Measurements from ENCODE around the gene MIB1.
"Not testable (repeated sequence)": the region's sequence is repeated elsewhere in the genome, so short reads cannot be mapped to it uniquely, and the experiment has no call there.

Gene MIB1

DNA sequence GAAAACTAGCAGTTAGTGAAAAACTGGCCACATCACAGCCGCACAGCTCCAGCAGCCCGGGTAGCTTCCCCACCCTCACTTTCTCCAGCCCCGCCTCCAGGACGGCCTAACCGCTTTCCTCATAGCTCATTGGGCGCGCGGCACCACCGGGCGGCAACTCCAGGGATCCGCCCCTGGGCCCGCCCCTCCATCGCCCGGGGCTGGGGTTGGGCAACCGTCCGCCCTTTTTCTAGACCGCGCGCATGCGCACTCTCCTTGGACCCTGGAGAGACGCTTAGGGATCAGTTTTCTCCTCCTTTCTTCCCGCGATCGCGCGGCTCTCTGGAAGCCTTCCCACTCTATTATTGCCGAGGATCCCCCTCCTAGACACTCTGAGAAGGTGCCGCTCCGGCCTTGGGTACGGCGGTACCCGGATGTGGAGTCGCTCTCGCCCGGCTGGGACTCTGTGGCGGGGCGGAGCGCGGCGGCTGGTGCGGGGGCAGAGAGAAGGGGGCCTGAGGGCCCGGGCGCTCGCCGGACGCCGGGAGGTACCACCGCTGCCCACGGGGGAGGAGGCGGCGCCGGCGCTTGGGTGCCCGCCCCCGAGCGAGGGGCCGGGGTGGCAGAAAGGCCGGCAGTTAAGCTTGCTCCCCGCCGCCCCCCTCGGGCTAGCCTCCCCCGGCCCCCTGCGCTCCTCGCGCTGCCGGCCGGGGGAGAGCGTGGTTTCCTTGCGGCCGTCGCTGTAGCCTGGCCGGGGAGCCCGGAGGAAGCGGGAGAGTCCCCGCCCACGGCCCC lies at the start of gene MIB1:
TSS of gene MIB1 (plus strand) at position 255 of the 774 bp plus-strand sequence. CDS start 792 bp downstream, outside the sequence.
- Histone ChIP-seq H3K36me3 (ENCODE audit: control insufficient read depth, insufficient read depth, low read length, severe bottlenecking) (no peaks in the 10 kb centered on the region), H3K4me3 (ENCODE audit: low read length) (peak within 1 kb of the TSS; percentile 88), H3K9me3 (ENCODE audit: control insufficient read depth, low read length) (no peaks in the 10 kb centered on the region), H3K9ac (ENCODE audit: low read length) (peak within 1 kb of the TSS; percentile 91), H3K27me3 (replicated peaks; ENCODE audit: control insufficient read depth, insufficient read depth, low read length) (no peaks in the 10 kb centered on the region), H3K4me1 (ENCODE audit: control insufficient read depth, insufficient read depth, low read length) (peaks cover 18% of the 10 kb centered on the region)
- DNase-seq (ENCODE audit: low read depth), result peak; percentile 99

DNA sequence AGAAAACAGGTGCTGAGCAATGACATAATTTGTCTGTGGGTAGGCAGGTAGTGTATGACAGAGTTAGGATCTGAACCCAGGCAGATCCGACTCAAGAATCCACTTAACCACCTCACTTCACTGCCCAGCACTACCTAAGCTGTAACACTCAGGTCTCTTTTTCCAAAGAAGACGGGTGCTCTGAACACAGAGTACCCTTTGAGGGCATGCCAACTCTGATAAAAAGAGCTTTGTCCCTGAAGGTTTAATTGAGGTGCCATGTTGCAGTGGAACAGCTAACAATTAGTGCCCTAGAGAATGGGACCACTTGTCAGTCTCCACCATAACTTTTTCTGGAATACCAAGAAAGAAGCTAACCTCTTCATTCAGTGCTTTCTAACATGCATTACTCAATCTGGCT lies 47.3 kb upstream of the MIB1 start:
- Histone ChIP-seq H3K9ac (ENCODE audit: low read length) (no peak overlapping the region), H3K4me1 (ENCODE audit: control insufficient read depth, insufficient read depth, low read length) (no peaks in the 10 kb centered on the region), H3K27me3 (replicated peaks; ENCODE audit: control insufficient read depth, insufficient read depth, low read length) (no peaks in the 10 kb centered on the region), H3K4me3 (ENCODE audit: low read length) (no peak overlapping the region), H3K36me3 (ENCODE audit: control insufficient read depth, insufficient read depth, low read length, severe bottlenecking) (no peaks in the 10 kb centered on the region), H3K9me3 (ENCODE audit: control insufficient read depth, low read length) (peaks cover 9% of the 10 kb centered on the region)
- DNase-seq (ENCODE audit: low read depth), result no peak

GRCh38 chr18:21700528-21701075 lies 40.0 kb upstream of the MIB1 start:
- Histone ChIP-seq H3K9ac (ENCODE audit: low read length) (no peak overlapping the region), H3K36me3 (ENCODE audit: control insufficient read depth, insufficient read depth, low read length, severe bottlenecking) (no peaks in the 10 kb centered on the region)

DNA sequence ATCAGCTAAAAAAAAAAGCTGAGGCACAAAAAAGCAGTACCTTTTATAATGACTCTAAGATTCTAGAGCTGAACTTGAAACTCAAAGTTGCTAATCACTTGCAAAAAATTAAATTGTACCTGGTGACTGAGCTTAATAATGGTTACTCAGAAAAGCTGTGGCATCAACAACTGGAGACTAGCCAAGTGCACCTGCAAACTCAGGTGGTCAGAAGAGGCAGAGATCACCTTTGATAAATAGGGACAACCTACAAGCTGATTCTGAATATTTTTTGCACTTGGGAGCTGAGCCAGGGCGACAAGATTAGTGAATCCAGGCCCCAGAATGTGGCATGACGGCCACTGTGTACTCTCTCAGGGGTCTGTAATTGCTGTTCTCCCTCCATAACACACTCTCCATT lies 39.0 kb upstream of the MIB1 start:
- H3K36me3 ChIP-seq (ENCODE audit: control insufficient read depth, insufficient read depth, low read length, severe bottlenecking), result no peaks in the 10 kb centered on the region
- no peaks in the 10 kb centered on the region for H3K9me3 ChIP-seq (ENCODE audit: control insufficient read depth, low read length)
- H3K4me3 ChIP-seq (ENCODE audit: low read length), result no peak overlapping the region
- DNase-seq (ENCODE audit: low read depth), result no peak
- no peaks in the 10 kb centered on the region for H3K4me1 ChIP-seq (ENCODE audit: control insufficient read depth, insufficient read depth, low read length)
- H3K9ac ChIP-seq (ENCODE audit: low read length), result no peak overlapping the region
- H3K27me3 ChIP-seq (replicated peaks; ENCODE audit: control insufficient read depth, insufficient read depth, low read length), result no peaks in the 10 kb centered on the region

More at GRCh38 chr18:21700528-21701075, 40.0 kb upstream of the MIB1 start:
- Histone ChIP-seq H3K27me3 (replicated peaks; ENCODE audit: control insufficient read depth, insufficient read depth, low read length) (no peaks in the 10 kb centered on the region), H3K4me1 (ENCODE audit: control insufficient read depth, insufficient read depth, low read length) (no peaks in the 10 kb centered on the region), H3K9me3 (ENCODE audit: control insufficient read depth, low read length) (no peaks in the 10 kb centered on the region), H3K4me3 (ENCODE audit: low read length) (no peak overlapping the region)
- no peak for DNase-seq (ENCODE audit: low read depth)

DNA sequence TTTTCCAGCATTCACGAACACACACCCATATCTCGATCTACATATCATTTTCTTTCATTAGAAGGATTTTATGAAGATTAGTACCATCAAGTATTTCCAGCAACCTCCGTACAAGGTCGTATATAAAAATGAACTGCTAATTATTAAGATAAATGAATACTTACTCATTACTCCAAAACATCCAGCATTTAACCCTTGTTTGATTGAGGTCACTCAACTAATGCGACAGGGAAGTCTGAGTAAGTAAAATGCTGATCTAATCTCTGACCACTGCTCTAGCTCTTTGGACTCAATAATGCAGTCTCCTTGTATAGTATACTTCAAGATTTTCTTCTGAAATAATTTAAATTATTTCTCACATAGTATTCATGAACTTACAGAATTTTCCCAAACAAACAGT lies 38.0 kb upstream of the MIB1 start:
- peak overlapping the region; percentile 97 for H3K4me3 ChIP-seq (ENCODE audit: low read length)
- no peaks in the 10 kb centered on the region for H3K9me3 ChIP-seq (ENCODE audit: control insufficient read depth, low read length)
- H3K36me3 ChIP-seq (ENCODE audit: control insufficient read depth, insufficient read depth, low read length, severe bottlenecking), result no peaks in the 10 kb centered on the region
- no peaks in the 10 kb centered on the region for H3K4me1 ChIP-seq (ENCODE audit: control insufficient read depth, insufficient read depth, low read length)
- peak overlapping the region; percentile 88 for H3K9ac ChIP-seq (ENCODE audit: low read length)
- no peaks in the 10 kb centered on the region for H3K27me3 ChIP-seq (replicated peaks; ENCODE audit: control insufficient read depth, insufficient read depth, low read length)
- no peak for DNase-seq (ENCODE audit: low read depth)

GRCh38 chr18:21703241-21703820 lies 37.3 kb upstream of the MIB1 start:
- Histone ChIP-seq H3K27me3 (replicated peaks; ENCODE audit: control insufficient read depth, insufficient read depth, low read length) (no peaks in the 10 kb centered on the region), H3K4me3 (ENCODE audit: low read length) (peak overlapping the region; percentile 97), H3K4me1 (ENCODE audit: control insufficient read depth, insufficient read depth, low read length) (no peaks in the 10 kb centered on the region), H3K9me3 (ENCODE audit: control insufficient read depth, low read length) (no peaks in the 10 kb centered on the region), H3K36me3 (ENCODE audit: control insufficient read depth, insufficient read depth, low read length, severe bottlenecking) (no peaks in the 10 kb centered on the region), H3K9ac (ENCODE audit: low read length) (peak overlapping the region; percentile 88)
- DNase-seq (ENCODE audit: low read depth), result no peak

GRCh38 chr18:21704603-21705364 lies 35.8 kb upstream of the MIB1 start, which contains the start of gene ABHD3:
Gene ABHD3, minus strand, starts transcription at chr18:21704774. Its CDS starts 109 bp downstream, at chr18:21704665.
- no peaks in the 10 kb centered on the region for H3K9me3 ChIP-seq (ENCODE audit: control insufficient read depth, low read length)
- no peaks in the 10 kb centered on the region for H3K27me3 ChIP-seq (replicated peaks; ENCODE audit: control insufficient read depth, insufficient read depth, low read length)
- H3K36me3 ChIP-seq (ENCODE audit: control insufficient read depth, insufficient read depth, low read length, severe bottlenecking), result no peaks in the 10 kb centered on the region
- H3K4me1 ChIP-seq (ENCODE audit: control insufficient read depth, insufficient read depth, low read length), result no peaks in the 10 kb centered on the region
- H3K4me3 ChIP-seq (ENCODE audit: low read length), result peak within 1 kb of the TSS; percentile 97
- peak; percentile 97 for DNase-seq (ENCODE audit: low read depth)
- peak within 1 kb of the TSS; percentile 88 for H3K9ac ChIP-seq (ENCODE audit: low read length)

GRCh38 chr18:21706386-21706865 lies 34.2 kb upstream of the MIB1 start:
- Histone ChIP-seq H3K36me3 (ENCODE audit: control insufficient read depth, insufficient read depth, low read length, severe bottlenecking) (no peaks in the 10 kb centered on the region), H3K4me1 (ENCODE audit: control insufficient read depth, insufficient read depth, low read length) (no peaks in the 10 kb centered on the region), H3K9me3 (ENCODE audit: control insufficient read depth, low read length) (no peaks in the 10 kb centered on the region), H3K4me3 (ENCODE audit: low read length) (no peak overlapping the region), H3K27me3 (replicated peaks; ENCODE audit: control insufficient read depth, insufficient read depth, low read length) (no peaks in the 10 kb centered on the region), H3K9ac (ENCODE audit: low read length) (no peak overlapping the region)
- DNase-seq (ENCODE audit: low read depth), result no peak

- not testable (repeated sequence) for H3K4me3 ChIP-seq (ENCODE audit: low read length); H3K36me3 ChIP-seq (ENCODE audit: control insufficient read depth, insufficient read depth, low read length, severe bottlenecking); DNase-seq (ENCODE audit: low read depth); H3K9ac ChIP-seq (ENCODE audit: low read length); H3K4me1 ChIP-seq (ENCODE audit: control insufficient read depth, insufficient read depth, low read length); H3K27me3 ChIP-seq (replicated peaks; ENCODE audit: control insufficient read depth, insufficient read depth, low read length); H3K9me3 ChIP-seq (ENCODE audit: control insufficient read depth, low read length)
These were observed 33.5 kb upstream of the MIB1 start for GRCh38 chr18:21707130-21707529.

- H3K4me1 ChIP-seq (ENCODE audit: control insufficient read depth, insufficient read depth, low read length), result no peaks in the 10 kb centered on the region
- no peaks in the 10 kb centered on the region for H3K27me3 ChIP-seq (replicated peaks; ENCODE audit: control insufficient read depth, insufficient read depth, low read length)
- no peak for DNase-seq (ENCODE audit: low read depth)
- no peak overlapping the region for H3K4me3 ChIP-seq (ENCODE audit: low read length)
- H3K36me3 ChIP-seq (ENCODE audit: control insufficient read depth, insufficient read depth, low read length, severe bottlenecking), result no peaks in the 10 kb centered on the region
- no peak overlapping the region for H3K9ac ChIP-seq (ENCODE audit: low read length)
- no peaks in the 10 kb centered on the region for H3K9me3 ChIP-seq (ENCODE audit: control insufficient read depth, low read length)
These were observed 26.1 kb upstream of the MIB1 start for GRCh38 chr18:21714474-21714873.

DNA sequence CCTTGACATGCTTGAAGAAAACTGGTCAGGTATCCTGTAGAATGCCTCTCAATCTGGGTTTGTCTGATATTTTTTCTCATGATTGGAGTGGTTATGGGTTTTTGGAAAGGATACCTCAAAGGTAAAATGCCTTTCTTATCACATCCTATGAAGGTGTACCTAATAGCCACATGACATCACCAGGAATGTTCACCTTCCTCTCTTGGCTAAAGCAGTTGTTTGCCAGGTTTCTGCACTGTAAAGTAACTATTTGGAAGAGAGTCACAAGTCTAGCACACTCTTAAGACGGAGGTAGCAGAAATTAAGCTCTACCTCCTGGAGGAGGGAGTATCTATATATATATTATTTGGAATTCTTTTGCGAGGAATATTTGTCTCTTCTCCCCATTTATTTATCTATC lies 17.9 kb upstream of the MIB1 start:
- Histone ChIP-seq H3K4me1 (ENCODE audit: control insufficient read depth, insufficient read depth, low read length) (no peaks in the 10 kb centered on the region), H3K4me3 (ENCODE audit: low read length) (no peak overlapping the region), H3K9ac (ENCODE audit: low read length) (no peak overlapping the region), H3K36me3 (ENCODE audit: control insufficient read depth, insufficient read depth, low read length, severe bottlenecking) (no peaks in the 10 kb centered on the region), H3K9me3 (ENCODE audit: control insufficient read depth, low read length) (no peaks in the 10 kb centered on the region), H3K27me3 (replicated peaks; ENCODE audit: control insufficient read depth, insufficient read depth, low read length) (peaks cover 13% of the 10 kb centered on the region)
- DNase-seq (ENCODE audit: low read depth), result no peak

All from adipocyte (in vitro differentiated cells).